Vagina (tissue), 2 donors: ENCODE results near the gene APOC3. TPM values are rescaled to one million over a fixed set of nuclear protein-coding genes. Genes with fewer than 3 reads are reported as not detected.
A peak's percentile ranks its signal among the peaks of the same experiment; 100 is the strongest.

Experiments used
- DNase-seq, 2 donors: peaks; one replicate each; pipeline ENCODE4 v3.0.0-alpha.2; 2017; ENCODE audit errors: extremely low spot score in 2 of 2
- H3K27ac ChIP-seq: fragments of 200-600 bp; sonication (generic); one replicate; pipeline ENCODE4 v1.5.1; 2019
- H3K27me3 ChIP-seq: fragments of 200-600 bp; sonication (generic); one replicate; pipeline ENCODE4 v1.5.1; 2019
- H3K36me3 ChIP-seq, 2 donors: fragments of 200-600 bp; sonication (generic); one replicate each; pipeline ENCODE4 v1.5.1; 2017 to 2019
- H3K4me1 ChIP-seq: fragments of 200-600 bp; sonication (generic); one replicate; pipeline ENCODE4 v1.5.1; 2019
- H3K4me3 ChIP-seq, 2 donors: fragments of 200-600 bp; sonication (generic); 1 replicate in 1 of 2; 2 replicates in 1 of 2; pipeline ENCODE4 v1.5.1; 2016 to 2019
- H3K9me3 ChIP-seq: fragments of 200-600 bp; sonication (generic); one replicate; pipeline ENCODE4 v1.5.1; 2019
- CTCF ChIP-seq, 3 experiments: fragments of 450-650 bp in 2 of 3; fragments of 200-600 bp in 1 of 3; sonication (generic) in 1 of 3; IDR thresholded peaks; one replicate each; pipeline ENCODE4 v1.5.1; 2017 to 2019; ENCODE audit warnings: antibody characterized with exemption in 3 of 3, mild to moderate bottlenecking in 2 of 3, moderate library complexity in 2 of 3
- POLR2A ChIP-seq, 2 donors: fragments of 450-650 bp; IDR thresholded peaks; one replicate each; pipeline ENCODE4 v1.6.1; 2017; ENCODE audit warnings: antibody characterized with exemption in 2 of 2, mild to moderate bottlenecking in 2 of 2, moderate library complexity in 2 of 2
- POLR2AphosphoS5 ChIP-seq, 2 donors: sonication (generic); formaldehyde crosslinking; IDR thresholded peaks; one replicate each; pipeline ENCODE4 v1.9.0; 2017; ENCODE audit warnings: antibody characterized with exemption in 2 of 2, mild to moderate bottlenecking in 2 of 2, low read depth in 1 of 2; ENCODE audit not compliant: insufficient read depth in 1 of 2
- intact Hi-C: fragments of 100-400 bp; cut with DNase I; formaldehyde crosslinking; loops from one replicate; pipeline ENCODE4 v1.15.1; 2023
- total RNA-seq: library from RNA; depleted of rRNA; stranded (reverse); fragments of >200 nt; gene quantifications from one replicate; pipeline ENCODE4 v1.2.3, GENCODE V29; 2016

Gene APOC3
- total RNA-seq, 1 donor from 2014 or later = not detected

- peak overlapping the region; percentile 35 to 38 for H3K4me3 ChIP-seq
- intact Hi-C loops = loop anchor here (1.0 kb wide), 1 partner anchor 49 kb away; no protein-coding TSS in a partner anchor
- TF ChIP-seq POLR2AphosphoS5 (IDR thresholded peaks at IDR 0.05; ENCODE audit: insufficient read depth in 1 of 2, low read depth in 1 of 2) (peak in 1 of 2 donors; percentile 64), CTCF (IDR thresholded peaks at IDR 0.05) (peak in 2 of 3 experiments; percentile 17 to 63), POLR2A (IDR thresholded peaks at IDR 0.05) (no peak)
Observed at GRCh38 chr11:116835791-116836631, 6.3 kb downstream of the APOC3 start.

GRCh38 chr11:116836632-116836991 lies 6.9 kb downstream of the APOC3 start:
- no peaks in the 10 kb centered on the region for H3K36me3 ChIP-seq
- DNase-seq = no peak
- H3K9me3 ChIP-seq = no peaks in the 10 kb centered on the region
- no peak overlapping the region for H3K27ac ChIP-seq
- no peak for TF ChIP-seq POLR2AphosphoS5 (IDR thresholded peaks at IDR 0.05; ENCODE audit: insufficient read depth in 1 of 2, low read depth in 1 of 2)
- no peak for TF ChIP-seq CTCF (IDR thresholded peaks at IDR 0.05)
- TF ChIP-seq POLR2A (IDR thresholded peaks at IDR 0.05) = no peak
- H3K4me3 ChIP-seq = no peak overlapping the region
- peaks cover 11% of the 10 kb centered on the region for H3K4me1 ChIP-seq
- H3K27me3 ChIP-seq = no peaks in the 10 kb centered on the region
- intact Hi-C loops = loop anchor here (1.0 kb wide), 1 partner anchor 49 kb away; no protein-coding TSS in a partner anchor

More at GRCh38 chr11:116835791-116836631, 6.3 kb downstream of the APOC3 start:
- Histone ChIP-seq H3K27me3 (no peaks in the 10 kb centered on the region), H3K36me3 (no peaks in the 10 kb centered on the region), H3K9me3 (no peaks in the 10 kb centered on the region), H3K27ac (peak overlapping the region; percentile 70), H3K4me1 (peaks cover 11% of the 10 kb centered on the region)
- DNase-seq = no peak

- no peak for DNase-seq
- Histone ChIP-seq H3K9me3 (no peaks in the 10 kb centered on the region), H3K4me1 (peaks cover 11% of the 10 kb centered on the region), H3K36me3 (no peaks in the 10 kb centered on the region), H3K4me3 (no peak within 1 kb of the TSS), H3K27ac (no peak within 1 kb of the TSS), H3K27me3 (no peaks in the 10 kb centered on the region)
- TF ChIP-seq CTCF (IDR thresholded peaks at IDR 0.05) = no peak
- no peak for TF ChIP-seq POLR2AphosphoS5 (IDR thresholded peaks at IDR 0.05; ENCODE audit: insufficient read depth in 1 of 2, low read depth in 1 of 2)
- no peak for TF ChIP-seq POLR2A (IDR thresholded peaks at IDR 0.05)
- intact Hi-C loops = no loop called here
Observed at GRCh38 chr11:116837231-116838091, 7.8 kb downstream of the APOC3 start, which contains the start of gene APOA1. APOA1 (minus strand) TSS chr11:116837622; CDS start chr11:116837387, 235 bp downstream.

GRCh38 chr11:116838321-116839084 lies 8.8 kb downstream of the APOC3 start:
- Histone ChIP-seq H3K4me3 (no peak overlapping the region), H3K36me3 (peaks cover 0 to 7% of the 10 kb centered on the region in 2 donors), H3K27ac (no peak overlapping the region), H3K4me1 (peaks cover 11% of the 10 kb centered on the region), H3K27me3 (no peaks in the 10 kb centered on the region), H3K9me3 (no peaks in the 10 kb centered on the region)
- no peak for TF ChIP-seq POLR2A (IDR thresholded peaks at IDR 0.05)
- no peak for TF ChIP-seq CTCF (IDR thresholded peaks at IDR 0.05)
- no peak for TF ChIP-seq POLR2AphosphoS5 (IDR thresholded peaks at IDR 0.05; ENCODE audit: insufficient read depth in 1 of 2, low read depth in 1 of 2)
- intact Hi-C loops = no loop called here
- no peak for DNase-seq
